ENCODE data around the gene B4GALNT3. TPM values are rescaled to one million over a fixed set of nuclear protein-coding genes. Genes with fewer than 3 reads are reported as not detected.

B4GALNT3 gene
- total RNA-seq, 1 experiment from 2014 or later, result 23.3 TPM

DNA sequence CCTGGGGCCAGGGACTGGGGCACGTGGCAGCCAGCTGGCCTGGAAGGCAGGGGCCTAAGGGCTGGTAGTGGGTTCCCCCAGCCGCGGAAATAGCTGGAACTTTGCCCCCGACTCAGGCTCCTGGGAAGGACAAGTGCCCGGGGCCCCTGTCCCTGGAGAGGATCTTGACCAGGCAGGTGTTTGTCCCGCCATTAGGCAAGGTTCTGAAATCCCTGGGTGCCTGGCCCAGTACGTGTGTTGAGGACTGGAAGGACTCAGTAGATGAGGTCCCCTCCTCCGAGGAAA, 94.2 kb downstream of the B4GALNT3 start:
- Histone ChIP-seq H3K27me3 (ENCODE audit: insufficient read depth, low read length) (no peaks in the 10 kb centered on the region), H2BK5ac (ENCODE audit: insufficient read length, low read length) (no peak overlapping the region), H3K9ac (ENCODE audit: extremely low read depth, insufficient read length, low read length) (no peak overlapping the region), H4K91ac (ENCODE audit: insufficient read length, low read depth, low read length) (no peak overlapping the region), H3K4me1 (ENCODE audit: insufficient read depth, low read length) (no peaks in the 10 kb centered on the region), H2BK120ac (ENCODE audit: low read depth, low read length, poor library complexity, severe bottlenecking) (no peak overlapping the region), H3T11ph (ENCODE audit: low read length) (no peak overlapping the region), H3K9me3 (ENCODE audit: control insufficient read depth, low read depth, low read length) (no peaks in the 10 kb centered on the region), H3K18ac (ENCODE audit: insufficient read length, low read depth, low read length) (no peak overlapping the region), H4K20me1 (ENCODE audit: control insufficient read depth, insufficient read depth, insufficient read length) (no peaks in the 10 kb centered on the region), H2BK15ac (ENCODE audit: low read depth, low read length) (no peak overlapping the region), H3K79me1 (ENCODE audit: insufficient read depth, low read depth, low read length, poor library complexity, severe bottlenecking) (no peaks in the 10 kb centered on the region), H2BK20ac (ENCODE audit: low read depth, low read length, poor library complexity, severe bottlenecking) (no peak overlapping the region), H3K4me2 (ENCODE audit: insufficient read depth, insufficient read length, low read length) (no peak overlapping the region), H4K5ac (ENCODE audit: insufficient read length, low read depth, low read length) (no peak overlapping the region), H3K27ac (ENCODE audit: insufficient read length, low read depth, low read length) (no peak overlapping the region), H2AK5ac (ENCODE audit: insufficient read length, low read length) (no peak overlapping the region), H3K23me2 (ENCODE audit: insufficient read length, low read depth, low read length, poor library complexity, severe bottlenecking) (no peaks in the 10 kb centered on the region), H2BK12ac (ENCODE audit: insufficient read length, low read depth, low read length) (no peak overlapping the region), H3K79me2 (ENCODE audit: insufficient read depth, low read length) (no peaks in the 10 kb centered on the region), H3K4ac (ENCODE audit: low read depth, low read length) (no peak overlapping the region), H3K14ac (ENCODE audit: insufficient read depth, low read length) (no peak overlapping the region), H3K56ac (ENCODE audit: insufficient read length, low read depth, low read length) (no peak overlapping the region), H2AFZ (ENCODE audit: low read length) (no peak overlapping the region), H4K8ac (replicated peaks; ENCODE audit: insufficient read length, low read depth, low read length) (no peak overlapping the region), H3K23ac (ENCODE audit: insufficient read length, low read depth, low read length) (no peak overlapping the region)
- TF ChIP-seq, protein P1, sequence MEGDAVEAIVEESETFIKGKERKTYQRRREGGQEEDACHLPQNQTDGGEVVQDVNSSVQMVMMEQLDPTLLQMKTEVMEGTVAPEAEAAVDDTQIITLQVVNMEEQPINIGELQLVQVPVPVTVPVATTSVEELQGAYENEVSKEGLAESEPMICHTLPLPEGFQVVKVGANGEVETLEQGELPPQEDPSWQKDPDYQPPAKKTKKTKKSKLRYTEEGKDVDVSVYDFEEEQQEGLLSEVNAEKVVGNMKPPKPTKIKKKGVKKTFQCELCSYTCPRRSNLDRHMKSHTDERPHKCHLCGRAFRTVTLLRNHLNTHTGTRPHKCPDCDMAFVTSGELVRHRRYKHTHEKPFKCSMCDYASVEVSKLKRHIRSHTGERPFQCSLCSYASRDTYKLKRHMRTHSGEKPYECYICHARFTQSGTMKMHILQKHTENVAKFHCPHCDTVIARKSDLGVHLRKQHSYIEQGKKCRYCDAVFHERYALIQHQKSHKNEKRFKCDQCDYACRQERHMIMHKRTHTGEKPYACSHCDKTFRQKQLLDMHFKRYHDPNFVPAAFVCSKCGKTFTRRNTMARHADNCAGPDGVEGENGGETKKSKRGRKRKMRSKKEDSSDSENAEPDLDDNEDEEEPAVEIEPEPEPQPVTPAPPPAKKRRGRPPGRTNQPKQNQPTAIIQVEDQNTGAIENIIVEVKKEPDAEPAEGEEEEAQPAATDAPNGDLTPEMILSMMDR (conservative IDR thresholded peaks at IDR 0.05), result no peak
- peaks cover 14 to 40% (median 18%) of the 10 kb centered on the region in 3 experiments for H3K36me3 Mint-ChIP-seq (ENCODE audit: insufficient read depth in 1 of 3, low read depth in 3 of 3)
- H3K4me1 Mint-ChIP-seq, result no peaks in the 10 kb centered on the region
- H3K27me3 Mint-ChIP-seq (ENCODE audit: low read depth), result no peaks in the 10 kb centered on the region
- no peaks in the 10 kb centered on the region; a peak in 1 of 5 replicates for H3K9me3 Mint-ChIP-seq
- no CpG with 5 or more reads among the region's 8 CpGs for WGBS (ENCODE audit: extremely low coverage, insufficient read length, low lambda C conversion rate)
- H3K4me3 Mint-ChIP-seq, result no peak overlapping the region
- no peak for DNase-seq
- no peak overlapping the region for H3K27ac Mint-ChIP-seq

Data from H9 (cell line).